ENCODE data around the gene DLEC1. TPM values are rescaled to one million over a fixed set of nuclear protein-coding genes. Genes with fewer than 3 reads are reported as not detected.

Gene DLEC1
- total RNA-seq, 1 experiment from 2014 or later, result 0.81 TPM

DNA sequence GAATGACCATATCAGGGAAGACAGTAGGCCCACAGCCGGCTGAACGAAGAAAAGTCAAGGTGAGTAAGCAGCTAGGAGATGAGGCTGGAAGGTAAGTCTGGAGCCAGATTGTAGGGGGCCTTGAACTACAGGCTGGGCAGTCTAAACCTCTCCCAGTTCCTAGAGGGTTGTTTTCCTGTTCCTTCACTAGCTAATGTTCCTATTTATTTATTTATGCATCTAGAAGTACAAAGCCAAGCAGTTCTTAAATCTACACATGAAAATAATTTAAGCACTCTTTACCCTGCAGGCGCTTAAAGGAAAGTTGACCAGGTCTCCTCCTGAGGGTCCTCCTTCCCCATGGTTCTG lies 94.2 kb downstream of the DLEC1 start:
- no peak for ATAC-seq
- no peak for DNase-seq (ENCODE audit: low spot score)
- POLR2A ChIA-PET, result no interaction called here
- Mint-ChIP-seq H3K36me3 (peaks cover 31% of the 10 kb centered on the region), H3K27ac (no peak overlapping the region), H3K9me3 (no peaks in the 10 kb centered on the region), H3K4me3 (no peak overlapping the region), H3K4me1 (peaks cover 23% of the 10 kb centered on the region), H3K27me3 (ENCODE audit: low read depth) (no peaks in the 10 kb centered on the region)
- no peak for TF ChIP-seq NR3C1 (CRISPR knock-in tag; conservative IDR thresholded peaks at IDR 0.05; ENCODE audit: low read depth)
- TF ChIP-seq, protein P1, sequence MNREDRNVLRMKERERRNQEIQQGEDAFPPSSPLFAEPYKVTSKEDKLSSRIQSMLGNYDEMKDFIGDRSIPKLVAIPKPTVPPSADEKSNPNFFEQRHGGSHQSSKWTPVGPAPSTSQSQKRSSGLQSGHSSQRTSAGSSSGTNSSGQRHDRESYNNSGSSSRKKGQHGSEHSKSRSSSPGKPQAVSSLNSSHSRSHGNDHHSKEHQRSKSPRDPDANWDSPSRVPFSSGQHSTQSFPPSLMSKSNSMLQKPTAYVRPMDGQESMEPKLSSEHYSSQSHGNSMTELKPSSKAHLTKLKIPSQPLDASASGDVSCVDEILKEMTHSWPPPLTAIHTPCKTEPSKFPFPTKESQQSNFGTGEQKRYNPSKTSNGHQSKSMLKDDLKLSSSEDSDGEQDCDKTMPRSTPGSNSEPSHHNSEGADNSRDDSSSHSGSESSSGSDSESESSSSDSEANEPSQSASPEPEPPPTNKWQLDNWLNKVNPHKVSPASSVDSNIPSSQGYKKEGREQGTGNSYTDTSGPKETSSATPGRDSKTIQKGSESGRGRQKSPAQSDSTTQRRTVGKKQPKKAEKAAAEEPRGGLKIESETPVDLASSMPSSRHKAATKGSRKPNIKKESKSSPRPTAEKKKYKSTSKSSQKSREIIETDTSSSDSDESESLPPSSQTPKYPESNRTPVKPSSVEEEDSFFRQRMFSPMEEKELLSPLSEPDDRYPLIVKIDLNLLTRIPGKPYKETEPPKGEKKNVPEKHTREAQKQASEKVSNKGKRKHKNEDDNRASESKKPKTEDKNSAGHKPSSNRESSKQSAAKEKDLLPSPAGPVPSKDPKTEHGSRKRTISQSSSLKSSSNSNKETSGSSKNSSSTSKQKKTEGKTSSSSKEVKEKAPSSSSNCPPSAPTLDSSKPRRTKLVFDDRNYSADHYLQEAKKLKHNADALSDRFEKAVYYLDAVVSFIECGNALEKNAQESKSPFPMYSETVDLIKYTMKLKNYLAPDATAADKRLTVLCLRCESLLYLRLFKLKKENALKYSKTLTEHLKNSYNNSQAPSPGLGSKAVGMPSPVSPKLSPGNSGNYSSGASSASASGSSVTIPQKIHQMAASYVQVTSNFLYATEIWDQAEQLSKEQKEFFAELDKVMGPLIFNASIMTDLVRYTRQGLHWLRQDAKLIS (CRISPR knock-in tag; IDR thresholded peaks at IDR 0.05; ENCODE audit: borderline replicate concordance), result no peak
- TF ChIP-seq MXD4 (CRISPR knock-in tag; IDR thresholded peaks at IDR 0.05; ENCODE audit: borderline replicate concordance), result no peak
- TF ChIP-seq, protein P2, sequence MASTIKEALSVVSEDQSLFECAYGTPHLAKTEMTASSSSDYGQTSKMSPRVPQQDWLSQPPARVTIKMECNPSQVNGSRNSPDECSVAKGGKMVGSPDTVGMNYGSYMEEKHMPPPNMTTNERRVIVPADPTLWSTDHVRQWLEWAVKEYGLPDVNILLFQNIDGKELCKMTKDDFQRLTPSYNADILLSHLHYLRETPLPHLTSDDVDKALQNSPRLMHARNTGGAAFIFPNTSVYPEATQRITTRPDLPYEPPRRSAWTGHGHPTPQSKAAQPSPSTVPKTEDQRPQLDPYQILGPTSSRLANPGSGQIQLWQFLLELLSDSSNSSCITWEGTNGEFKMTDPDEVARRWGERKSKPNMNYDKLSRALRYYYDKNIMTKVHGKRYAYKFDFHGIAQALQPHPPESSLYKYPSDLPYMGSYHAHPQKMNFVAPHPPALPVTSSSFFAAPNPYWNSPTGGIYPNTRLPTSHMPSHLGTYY (CRISPR knock-in tag; IDR thresholded peaks at IDR 0.05), result no peak
- TF ChIP-seq, protein P3, sequence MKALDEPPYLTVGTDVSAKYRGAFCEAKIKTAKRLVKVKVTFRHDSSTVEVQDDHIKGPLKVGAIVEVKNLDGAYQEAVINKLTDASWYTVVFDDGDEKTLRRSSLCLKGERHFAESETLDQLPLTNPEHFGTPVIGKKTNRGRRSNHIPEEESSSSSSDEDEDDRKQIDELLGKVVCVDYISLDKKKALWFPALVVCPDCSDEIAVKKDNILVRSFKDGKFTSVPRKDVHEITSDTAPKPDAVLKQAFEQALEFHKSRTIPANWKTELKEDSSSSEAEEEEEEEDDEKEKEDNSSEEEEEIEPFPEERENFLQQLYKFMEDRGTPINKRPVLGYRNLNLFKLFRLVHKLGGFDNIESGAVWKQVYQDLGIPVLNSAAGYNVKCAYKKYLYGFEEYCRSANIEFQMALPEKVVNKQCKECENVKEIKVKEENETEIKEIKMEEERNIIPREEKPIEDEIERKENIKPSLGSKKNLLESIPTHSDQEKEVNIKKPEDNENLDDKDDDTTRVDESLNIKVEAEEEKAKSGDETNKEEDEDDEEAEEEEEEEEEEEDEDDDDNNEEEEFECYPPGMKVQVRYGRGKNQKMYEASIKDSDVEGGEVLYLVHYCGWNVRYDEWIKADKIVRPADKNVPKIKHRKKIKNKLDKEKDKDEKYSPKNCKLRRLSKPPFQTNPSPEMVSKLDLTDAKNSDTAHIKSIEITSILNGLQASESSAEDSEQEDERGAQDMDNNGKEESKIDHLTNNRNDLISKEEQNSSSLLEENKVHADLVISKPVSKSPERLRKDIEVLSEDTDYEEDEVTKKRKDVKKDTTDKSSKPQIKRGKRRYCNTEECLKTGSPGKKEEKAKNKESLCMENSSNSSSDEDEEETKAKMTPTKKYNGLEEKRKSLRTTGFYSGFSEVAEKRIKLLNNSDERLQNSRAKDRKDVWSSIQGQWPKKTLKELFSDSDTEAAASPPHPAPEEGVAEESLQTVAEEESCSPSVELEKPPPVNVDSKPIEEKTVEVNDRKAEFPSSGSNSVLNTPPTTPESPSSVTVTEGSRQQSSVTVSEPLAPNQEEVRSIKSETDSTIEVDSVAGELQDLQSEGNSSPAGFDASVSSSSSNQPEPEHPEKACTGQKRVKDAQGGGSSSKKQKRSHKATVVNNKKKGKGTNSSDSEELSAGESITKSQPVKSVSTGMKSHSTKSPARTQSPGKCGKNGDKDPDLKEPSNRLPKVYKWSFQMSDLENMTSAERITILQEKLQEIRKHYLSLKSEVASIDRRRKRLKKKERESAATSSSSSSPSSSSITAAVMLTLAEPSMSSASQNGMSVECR (CRISPR knock-in tag; IDR thresholded peaks at IDR 0.05; ENCODE audit: borderline replicate concordance), result no peak
- TF ChIP-seq, protein P4, sequence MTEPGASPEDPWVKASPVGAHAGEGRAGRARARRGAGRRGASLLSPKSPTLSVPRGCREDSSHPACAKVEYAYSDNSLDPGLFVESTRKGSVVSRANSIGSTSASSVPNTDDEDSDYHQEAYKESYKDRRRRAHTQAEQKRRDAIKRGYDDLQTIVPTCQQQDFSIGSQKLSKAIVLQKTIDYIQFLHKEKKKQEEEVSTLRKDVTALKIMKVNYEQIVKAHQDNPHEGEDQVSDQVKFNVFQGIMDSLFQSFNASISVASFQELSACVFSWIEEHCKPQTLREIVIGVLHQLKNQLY (CRISPR knock-in tag; IDR thresholded peaks at IDR 0.05), result no peak
- TF ChIP-seq, protein P5, sequence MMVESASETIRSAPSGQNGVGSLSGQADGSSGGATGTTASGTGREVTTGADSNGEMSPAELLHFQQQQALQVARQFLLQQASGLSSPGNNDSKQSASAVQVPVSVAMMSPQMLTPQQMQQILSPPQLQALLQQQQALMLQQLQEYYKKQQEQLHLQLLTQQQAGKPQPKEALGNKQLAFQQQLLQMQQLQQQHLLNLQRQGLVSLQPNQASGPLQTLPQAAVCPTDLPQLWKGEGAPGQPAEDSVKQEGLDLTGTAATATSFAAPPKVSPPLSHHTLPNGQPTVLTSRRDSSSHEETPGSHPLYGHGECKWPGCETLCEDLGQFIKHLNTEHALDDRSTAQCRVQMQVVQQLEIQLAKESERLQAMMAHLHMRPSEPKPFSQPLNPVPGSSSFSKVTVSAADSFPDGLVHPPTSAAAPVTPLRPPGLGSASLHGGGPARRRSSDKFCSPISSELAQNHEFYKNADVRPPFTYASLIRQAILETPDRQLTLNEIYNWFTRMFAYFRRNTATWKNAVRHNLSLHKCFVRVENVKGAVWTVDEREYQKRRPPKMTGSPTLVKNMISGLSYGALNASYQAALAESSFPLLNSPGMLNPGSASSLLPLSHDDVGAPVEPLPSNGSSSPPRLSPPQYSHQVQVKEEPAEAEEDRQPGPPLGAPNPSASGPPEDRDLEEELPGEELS (CRISPR knock-in tag; IDR thresholded peaks at IDR 0.05), result no peak
- TF ChIP-seq, protein P6, sequence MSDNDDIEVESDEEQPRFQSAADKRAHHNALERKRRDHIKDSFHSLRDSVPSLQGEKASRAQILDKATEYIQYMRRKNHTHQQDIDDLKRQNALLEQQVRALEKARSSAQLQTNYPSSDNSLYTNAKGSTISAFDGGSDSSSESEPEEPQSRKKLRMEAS (CRISPR knock-in tag; IDR thresholded peaks at IDR 0.05), result no peak
- no peak for TF ChIP-seq FOXK1 (CRISPR knock-in tag; IDR thresholded peaks at IDR 0.05)
- TF ChIP-seq CBFB (CRISPR knock-in tag; IDR thresholded peaks at IDR 0.05; ENCODE audit: low read depth), result no peak
- TF ChIP-seq HMGA2 (CRISPR knock-in tag; IDR thresholded peaks at IDR 0.05), result no peak
- no peak for TF ChIP-seq PRRX2 (CRISPR knock-in tag; IDR thresholded peaks at IDR 0.05)
- TF ChIP-seq ZNF396 (CRISPR knock-in tag; IDR thresholded peaks at IDR 0.05; ENCODE audit: borderline replicate concordance), result no peak
- TF ChIP-seq, protein P7, sequence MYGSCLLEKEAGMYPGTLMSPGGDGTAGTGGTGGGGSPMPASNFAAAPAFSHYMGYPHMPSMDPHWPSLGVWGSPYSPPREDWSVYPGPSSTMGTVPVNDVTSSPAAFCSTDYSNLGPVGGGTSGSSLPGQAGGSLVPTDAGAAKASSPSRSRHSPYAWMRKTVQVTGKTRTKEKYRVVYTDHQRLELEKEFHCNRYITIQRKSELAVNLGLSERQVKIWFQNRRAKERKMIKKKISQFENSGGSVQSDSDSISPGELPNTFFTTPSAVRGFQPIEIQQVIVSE (CRISPR knock-in tag; IDR thresholded peaks at IDR 0.05; ENCODE audit: borderline replicate concordance), result no peak
- no peak for TF ChIP-seq GTF2I (CRISPR knock-in tag; conservative IDR thresholded peaks at IDR 0.05)
- no peak for TF ChIP-seq JUN (CRISPR knock-in tag; IDR thresholded peaks at IDR 0.05)
- TF ChIP-seq GRHL2 (CRISPR knock-in tag; IDR thresholded peaks at IDR 0.05; ENCODE audit: insufficient replicate concordance, severe bottlenecking), result no peak
- TF ChIP-seq SP1 (CRISPR knock-in tag; conservative IDR thresholded peaks at IDR 0.05), result no peak
- CTCF ChIA-PET, result no interaction called here

All from WTC11 (cell line).